Fibroblast of pulmonary artery (primary cell): ENCODE measurements around the gene IDNK.
A peak's percentile ranks its signal among the peaks of the same experiment; 100 is the strongest.

ENCODE experiments used
- DNase-seq: peaks from one replicate; pipeline ENCODE4 v3.0.0-alpha.2; 2010; ENCODE audit warnings: low read depth
- H3K4me3 ChIP-seq: replicated peaks from 2 replicates; pipeline ENCODE4 v1.5.1; 2011; ENCODE audit warnings: low read depth, mild to moderate bottlenecking, control low read depth, low read length, moderate library complexity
- CTCF ChIP-seq: IDR thresholded peaks from 2 replicates; pipeline ENCODE4 v1.5.1; 2011; ENCODE audit warnings: mild to moderate bottlenecking, control low read depth, low read length, inconsistent platforms; ENCODE audit errors: missing control alignments

The IDNK gene

DNA sequence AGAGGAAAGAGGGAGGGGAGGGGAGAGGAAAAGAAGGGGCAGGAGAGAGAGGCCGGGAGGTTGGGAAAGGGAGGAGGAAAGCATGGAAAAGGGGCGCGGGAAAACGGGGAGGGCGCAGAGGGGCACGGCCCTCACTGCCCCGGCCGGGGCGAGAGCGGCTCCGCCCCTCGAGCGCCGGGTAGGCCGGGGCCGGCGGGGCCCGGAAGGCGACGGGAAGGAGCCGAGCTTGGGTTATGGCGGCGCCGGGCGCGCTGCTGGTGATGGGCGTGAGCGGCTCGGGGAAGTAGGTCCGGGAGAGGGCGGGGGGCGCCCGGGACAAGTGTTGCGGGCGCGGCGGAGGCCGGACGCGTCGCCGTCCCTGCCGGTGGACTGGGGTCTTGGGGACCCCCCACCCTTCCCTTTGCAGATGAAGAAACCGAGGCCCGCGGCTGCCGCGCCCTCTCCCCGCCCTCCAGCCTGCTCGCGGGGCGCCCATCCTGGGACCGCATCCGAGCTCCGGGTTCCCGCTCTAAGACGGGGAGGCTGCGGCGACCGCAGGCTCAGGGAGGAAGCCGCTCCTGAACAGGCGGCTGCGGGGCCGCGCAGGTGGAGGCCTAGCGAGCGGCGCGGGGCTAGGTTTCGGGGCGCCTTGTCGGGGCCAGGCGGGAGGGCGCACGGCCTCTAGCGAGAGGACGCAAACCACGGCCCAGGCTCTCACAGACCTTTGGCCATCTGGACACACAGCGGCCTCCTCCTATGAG is at the start of gene IDNK:
TSS of gene IDNK (plus strand) at position 205 of the 740 bp plus-strand sequence. CDS start at position 234, 29 bp downstream.
- H3K4me3 ChIP-seq: peak within 1 kb of the TSS; percentile 68
- peak; percentile 36 for DNase-seq

DNA sequence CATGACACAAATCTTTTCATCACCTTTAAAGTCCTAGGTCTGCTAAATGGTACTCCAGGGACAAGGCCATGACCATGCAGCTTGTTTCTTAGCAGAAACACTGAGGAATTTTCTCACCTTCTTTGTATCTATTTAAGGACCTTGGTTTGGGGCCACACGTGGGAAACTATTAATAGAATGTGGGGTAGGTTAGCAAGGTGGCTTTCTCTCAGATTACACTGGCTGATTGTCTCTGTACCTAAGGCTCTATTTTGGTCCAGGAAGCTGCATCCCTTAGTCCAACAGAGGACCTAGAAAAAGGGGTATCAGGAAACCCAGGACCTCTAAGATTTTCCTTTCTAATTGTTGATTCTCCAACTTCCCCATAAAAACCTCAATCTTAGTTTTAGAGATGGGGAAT is 48.5 kb upstream of the IDNK start:
- DNase-seq: no peak
- H3K4me3 ChIP-seq: no peak overlapping the region
- no peak for TF ChIP-seq CTCF

More for the DNA sequence above, at the start of gene IDNK:
- no peak for TF ChIP-seq CTCF

GRCh38 chr9:83582029-83582428 is 40.9 kb upstream of the IDNK start:
- H3K4me3 ChIP-seq: no peak overlapping the region
- TF ChIP-seq CTCF: no peak
- peak; percentile 81 for DNase-seq

DNA sequence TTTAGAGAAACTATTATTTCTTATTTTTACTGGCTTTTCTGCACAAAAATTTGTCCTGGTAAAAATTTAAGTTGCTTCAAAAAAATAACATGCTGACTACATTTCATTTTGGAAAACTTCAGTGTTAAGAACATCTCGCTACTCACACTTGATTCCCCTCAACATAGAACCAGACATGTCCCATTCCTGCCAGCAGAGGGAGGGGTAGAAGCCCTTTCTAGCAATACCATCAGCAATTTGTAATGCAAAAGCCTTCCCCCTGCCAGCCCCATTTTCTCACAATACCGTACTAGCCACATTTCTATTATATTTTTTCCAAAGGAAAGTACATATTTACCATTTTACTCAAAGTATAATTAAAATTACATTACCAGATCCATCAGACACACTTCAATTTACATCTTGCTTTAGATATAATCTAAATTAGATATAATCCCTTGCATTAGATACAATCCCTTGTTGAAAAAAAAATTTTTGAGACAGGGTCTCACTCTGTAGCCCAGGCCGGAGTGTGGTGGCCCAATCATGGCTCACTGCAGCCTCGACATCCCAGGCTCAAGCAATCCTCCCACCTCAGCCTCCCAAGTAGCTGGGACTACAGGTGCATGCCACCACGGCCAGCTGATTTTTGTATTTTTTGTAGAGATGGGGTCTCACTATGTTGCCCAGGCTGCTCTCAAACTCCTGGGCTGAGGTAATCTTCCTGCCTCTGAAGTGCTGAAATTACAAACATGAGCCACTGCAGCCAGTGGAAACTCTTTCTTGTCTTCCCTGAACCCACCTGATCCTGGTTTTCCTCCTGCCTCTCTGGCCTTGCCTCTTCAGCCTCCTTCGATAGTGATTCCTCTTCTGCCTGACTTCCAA is 39.6 kb upstream of the IDNK start:
- peak; percentile 74 for DNase-seq
- TF ChIP-seq CTCF: peak; percentile 87
- no peak overlapping the region for H3K4me3 ChIP-seq

- no peak overlapping the region for H3K4me3 ChIP-seq
- no peak for TF ChIP-seq CTCF
- DNase-seq: no peak
Measured at GRCh38 chr9:83584995-83585394, 37.9 kb upstream of the IDNK start.

DNA sequence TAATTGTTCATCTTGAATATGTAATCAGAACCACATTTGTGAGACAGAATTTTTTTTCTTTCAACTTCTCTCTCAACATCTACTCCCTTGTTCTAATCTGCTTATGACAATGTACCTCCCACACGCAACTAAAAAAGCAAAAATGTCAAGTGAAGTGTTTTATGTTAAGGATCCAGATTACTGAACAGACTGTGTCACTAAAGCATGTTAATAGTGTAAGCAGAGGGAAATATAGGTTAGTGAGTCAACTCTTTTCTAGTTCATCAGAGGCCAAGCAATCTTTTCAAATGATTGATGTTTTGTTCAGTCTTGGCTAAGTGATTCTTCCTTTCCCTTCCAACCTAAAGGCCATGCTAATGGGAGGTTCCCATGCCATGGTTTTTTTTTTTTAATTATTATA is 34.7 kb upstream of the IDNK start:
- H3K4me3 ChIP-seq: no peak overlapping the region
- DNase-seq: no peak
- TF ChIP-seq CTCF: no peak
